Anterior cingulate cortex (tissue), 58 donors: ENCODE results near the gene SLC7A8.

Experiments used
- DNase-seq, 58 donors: peaks; one replicate each; lab custom pipeline; 2025; lab: John Stamatoyannopoulos, UW

SLC7A8 gene

GRCh38 chr14:23101986-23102625 is 81.4 kb downstream of the SLC7A8 start:
- DNase-seq: no peak

- DNase-seq: no peak
Observed at GRCh38 chr14:23101213-23101970, 82.1 kb downstream of the SLC7A8 start.

DNA sequence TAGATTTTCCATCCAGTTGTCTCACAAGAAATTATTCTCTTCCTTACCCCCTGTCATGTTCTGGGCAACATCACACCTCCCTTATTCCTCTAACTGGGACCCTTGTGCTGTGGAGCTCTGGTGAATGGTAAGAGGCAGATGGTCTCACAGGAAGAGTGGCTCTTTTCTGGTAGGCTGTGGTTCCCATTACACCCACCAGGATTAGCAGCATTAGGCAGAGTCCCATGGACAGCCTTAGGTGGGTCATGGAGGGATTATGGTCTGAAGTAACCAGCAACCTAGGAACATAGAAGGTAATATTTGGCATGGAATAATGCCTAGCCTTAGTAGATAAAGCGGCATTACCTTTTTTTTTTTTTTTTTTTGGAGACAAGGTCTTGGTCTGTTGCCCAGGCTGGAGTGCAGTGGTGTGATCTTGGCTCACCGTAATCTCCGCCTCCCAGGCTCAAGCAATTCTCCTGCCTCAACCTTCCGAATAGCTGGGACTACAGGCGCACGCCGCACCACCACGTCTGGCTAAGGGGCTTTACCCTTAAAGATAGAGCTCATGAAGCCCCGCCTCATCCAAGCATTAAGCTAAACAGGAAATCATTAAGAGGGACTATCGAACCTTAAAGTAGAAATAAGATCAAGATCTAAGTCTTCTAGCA is 84.1 kb downstream of the SLC7A8 start:
- DNase-seq: no peak

- no peak for DNase-seq
Observed at GRCh38 chr14:23097786-23098185, 85.7 kb downstream of the SLC7A8 start.

- DNase-seq: no peak
Observed at GRCh38 chr14:23095196-23096108, 88.0 kb downstream of the SLC7A8 start, which contains the start of gene C14orf119. C14orf119 (plus strand) TSS chr14:23095505; CDS start chr14:23097659, 2,154 bp downstream.

DNA sequence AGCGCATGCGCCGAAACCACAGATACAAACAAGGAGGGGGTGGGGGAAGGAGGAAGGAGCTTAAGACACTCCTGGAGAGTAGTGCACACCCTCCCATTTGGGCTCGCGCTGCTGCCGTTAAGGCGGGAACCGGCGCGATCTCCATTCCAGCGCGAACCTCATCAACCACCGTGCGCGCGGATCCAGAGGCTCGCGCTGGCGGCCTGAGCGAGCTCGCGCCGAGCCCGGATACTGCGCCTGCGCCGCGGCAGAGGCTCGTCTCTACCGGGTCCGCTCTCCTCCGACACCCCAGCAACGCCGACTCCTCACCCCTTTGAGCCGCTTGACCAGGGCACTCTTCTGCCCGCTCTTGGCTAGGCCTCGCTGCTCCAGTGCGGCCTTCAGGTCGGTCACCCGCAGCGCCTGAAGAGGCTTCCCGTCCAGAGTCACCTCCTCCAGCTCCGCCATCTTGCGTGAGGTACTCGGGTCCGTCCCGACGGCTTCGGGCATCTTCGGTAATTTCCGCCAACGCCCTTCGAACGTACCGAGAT is 88.7 kb downstream of the SLC7A8 start, which contains the start of gene ACIN1:
Gene ACIN1, minus strand, starts transcription at position 471 of the 530 bp plus-strand sequence. Its CDS starts 24 bp downstream, at position 447.
- DNase-seq: no peak

DNA sequence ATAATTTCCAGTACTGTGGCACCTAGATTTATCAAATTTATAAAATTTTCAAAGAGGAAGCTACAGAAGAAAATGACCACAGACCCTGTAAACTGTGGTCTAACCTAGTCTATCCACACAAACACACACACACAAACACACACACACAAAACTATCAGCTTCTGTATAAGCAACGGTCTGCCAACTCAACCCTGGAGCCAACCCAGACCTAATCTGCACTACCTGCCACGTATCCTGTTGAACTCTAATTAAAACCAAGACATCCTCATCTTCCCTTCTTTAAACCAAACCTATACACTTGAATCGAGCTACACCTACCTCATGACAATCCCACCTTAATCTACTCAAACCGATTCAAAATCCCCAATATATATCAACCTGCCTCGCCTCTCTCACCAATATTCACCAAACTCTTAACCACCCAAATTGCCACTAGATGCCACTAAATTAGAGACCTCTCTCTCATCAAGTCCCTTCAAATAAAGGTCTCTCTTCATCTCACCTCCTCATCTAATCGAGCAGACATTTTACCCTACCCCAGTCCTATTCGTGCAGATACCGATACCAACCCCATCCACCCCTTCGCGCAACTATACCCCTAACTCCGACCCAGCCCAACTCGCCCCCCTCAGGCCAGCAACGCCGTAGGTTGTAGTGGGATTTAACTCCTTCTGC is 89.3 kb downstream of the SLC7A8 start:
- no peak for DNase-seq

DNA sequence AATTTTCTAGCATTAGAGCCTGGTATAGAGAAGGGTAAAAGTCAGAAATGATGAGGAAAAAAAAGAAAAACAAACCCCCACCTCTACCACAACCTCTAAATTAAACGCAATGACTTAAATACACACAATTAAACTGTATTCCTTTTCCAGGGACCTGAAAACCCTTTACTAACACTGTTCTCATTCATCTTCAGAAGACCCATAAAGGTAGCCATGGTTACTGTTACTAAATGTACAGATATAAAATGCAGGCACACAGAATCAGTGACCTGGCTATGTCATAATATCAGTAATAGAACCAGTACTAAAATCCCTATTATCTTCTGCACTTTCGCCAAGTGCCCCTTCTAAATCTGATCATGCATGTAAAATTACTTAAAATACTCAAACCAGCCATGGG is 89.9 kb downstream of the SLC7A8 start:
- no peak for DNase-seq

DNA sequence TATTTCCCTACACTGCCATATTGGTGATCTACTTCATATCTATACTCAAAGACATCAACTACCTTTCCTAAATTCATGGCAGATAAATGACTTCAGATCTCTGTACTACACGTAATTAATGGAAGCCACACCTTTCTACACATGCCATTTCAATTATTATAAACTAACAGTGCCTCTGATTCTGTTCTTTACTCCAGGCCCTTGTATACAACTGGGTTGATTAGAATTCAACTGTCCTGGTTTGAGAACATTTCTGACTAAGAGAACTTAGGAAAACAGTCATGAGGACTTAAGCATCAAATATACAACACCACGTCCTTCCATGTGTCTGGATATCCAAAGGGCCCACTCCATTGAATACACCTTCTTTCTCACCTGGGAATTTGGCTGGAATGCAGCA is 90.4 kb downstream of the SLC7A8 start:
- DNase-seq: no peak

DNA sequence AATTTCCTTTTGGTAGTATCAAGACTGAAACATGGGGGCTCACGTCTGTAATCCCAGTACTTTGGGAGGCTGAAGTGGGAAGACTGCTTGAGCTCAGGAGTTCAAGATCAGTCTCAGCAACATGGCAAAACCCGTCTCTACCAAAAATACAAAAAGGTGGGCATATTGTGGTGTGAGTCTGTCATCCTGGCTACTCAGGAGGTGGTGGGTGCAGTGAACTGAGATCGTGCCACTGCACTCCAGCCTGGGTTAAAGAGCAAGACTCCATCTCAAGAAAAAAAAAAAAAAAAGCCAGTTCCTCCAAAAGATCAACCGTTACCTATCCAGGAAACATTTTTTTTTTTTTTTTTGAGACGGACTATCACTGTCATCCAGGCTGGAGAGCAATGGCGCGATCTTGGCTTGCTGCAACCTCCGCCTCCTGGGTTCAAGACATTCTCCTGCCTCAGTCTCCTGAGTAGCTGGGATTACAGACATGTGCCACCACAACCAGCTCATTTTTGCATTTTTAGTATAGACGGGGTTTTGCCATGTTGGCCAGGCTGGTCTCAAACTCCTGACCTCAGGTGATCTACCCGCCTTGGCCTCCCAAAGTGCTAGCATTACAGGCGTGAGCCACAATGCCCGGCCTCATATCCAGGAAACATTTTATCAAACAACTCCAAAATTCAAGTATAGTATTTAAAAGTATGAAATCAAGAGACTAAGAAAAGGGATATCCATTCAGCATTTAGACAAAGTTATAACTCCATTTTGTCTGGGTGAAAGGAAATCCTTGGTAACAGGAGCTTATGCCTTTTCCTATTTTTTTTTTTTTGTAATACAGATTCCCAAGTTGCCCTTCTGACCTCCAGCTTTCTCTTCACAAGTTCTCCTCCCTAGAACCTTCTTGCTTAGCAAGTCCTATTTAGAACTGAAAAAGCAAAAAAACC is 91.9 kb downstream of the SLC7A8 start:
- no peak for DNase-seq

DNA sequence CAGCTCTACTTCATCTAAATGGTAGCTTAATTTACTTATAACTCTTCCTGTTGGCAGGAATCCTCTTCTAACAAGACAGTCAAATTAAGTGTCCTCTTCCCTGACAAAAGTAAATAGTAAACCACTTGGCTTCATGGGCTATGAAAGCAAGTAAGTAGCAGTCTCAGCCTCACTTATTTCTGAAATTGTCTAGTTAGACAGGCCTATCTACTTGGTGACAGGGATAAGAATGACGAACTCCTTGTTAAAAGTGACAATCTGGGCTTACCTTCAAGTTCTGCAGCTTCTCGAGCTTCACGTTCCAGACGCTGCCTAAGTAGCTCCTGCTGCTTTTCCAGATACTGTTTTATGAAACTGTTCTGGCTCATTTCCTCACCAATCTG is 93.2 kb downstream of the SLC7A8 start:
- no peak for DNase-seq

DNA sequence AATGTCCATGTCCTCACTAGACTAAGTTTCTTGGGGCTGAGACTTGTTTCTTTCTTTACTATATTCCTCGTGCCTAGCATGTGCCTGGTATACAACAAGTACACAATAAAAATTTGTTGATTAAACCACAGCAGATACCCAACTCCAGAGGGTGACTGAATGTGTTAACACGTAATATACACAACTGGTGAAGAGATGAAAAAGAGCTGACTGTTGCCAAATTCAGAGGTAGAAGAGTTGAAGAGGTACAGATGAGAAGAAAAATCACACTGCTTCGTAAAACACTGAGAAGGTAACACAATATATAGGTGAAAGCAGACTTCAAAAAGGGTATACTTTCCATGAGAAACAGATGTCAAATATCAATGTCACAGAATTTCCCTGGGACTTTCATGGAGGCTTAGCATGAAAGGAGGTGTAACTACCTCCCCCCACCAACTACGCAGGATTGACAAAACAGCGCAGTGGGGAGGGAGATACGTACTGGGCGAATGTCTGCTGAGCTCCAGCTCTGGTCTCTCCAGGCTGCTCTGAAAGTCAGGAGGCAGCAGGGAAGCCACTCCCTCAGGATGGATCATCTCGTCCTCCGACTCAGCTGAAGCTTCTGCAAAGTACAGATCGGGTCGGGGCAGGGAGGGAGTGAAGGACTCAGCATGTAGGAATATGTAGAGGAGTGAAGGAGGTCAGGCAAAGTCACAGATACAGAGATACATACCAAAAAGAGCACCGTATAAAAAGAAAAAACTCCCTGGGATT is 93.8 kb downstream of the SLC7A8 start:
- DNase-seq: no peak

DNA sequence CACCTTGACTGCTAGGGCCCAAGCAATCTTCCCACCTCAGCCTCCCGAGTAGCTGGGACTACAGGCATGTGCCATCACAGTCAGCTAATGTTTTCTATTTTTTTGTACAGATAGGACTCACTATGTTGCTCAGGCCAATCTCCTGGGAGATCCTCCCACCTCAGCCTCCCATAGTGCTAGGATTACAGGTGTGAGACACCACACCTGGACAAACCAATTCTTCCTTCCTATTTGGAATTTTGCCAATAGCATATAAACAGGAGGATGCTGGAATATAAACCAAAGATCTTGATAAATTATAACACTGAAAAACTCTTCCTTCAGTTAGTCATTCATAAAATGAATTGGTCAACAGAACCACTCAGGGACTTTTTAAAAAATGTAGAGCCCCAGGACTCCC is 96.9 kb downstream of the SLC7A8 start:
- DNase-seq: no peak

GRCh38 chr14:23085458-23085857 is 98.0 kb downstream of the SLC7A8 start:
- DNase-seq: no peak

DNA sequence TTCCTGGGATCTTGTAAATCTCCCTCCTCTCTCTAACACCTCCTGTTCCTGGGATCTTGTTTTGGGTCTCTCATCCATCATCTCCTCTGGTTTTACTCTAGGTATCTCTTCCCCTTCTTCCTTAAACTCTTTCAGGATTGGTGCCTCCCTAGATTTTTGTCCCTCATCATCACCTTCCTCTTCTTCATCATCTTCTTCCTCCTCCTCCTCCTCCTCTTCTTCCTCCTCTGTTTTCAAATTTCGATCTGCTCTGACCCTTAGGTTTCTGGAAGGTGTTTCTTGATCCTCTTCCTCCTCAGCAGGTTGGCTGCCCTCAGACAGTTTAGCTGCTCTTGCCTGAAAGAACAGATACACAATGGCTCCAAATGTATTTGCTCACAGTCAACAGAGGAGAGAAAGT is 103.0 kb downstream of the SLC7A8 start:
- DNase-seq: no peak

- no peak for DNase-seq
Observed at GRCh38 chr14:23079716-23080115, 103.7 kb downstream of the SLC7A8 start.

DNA sequence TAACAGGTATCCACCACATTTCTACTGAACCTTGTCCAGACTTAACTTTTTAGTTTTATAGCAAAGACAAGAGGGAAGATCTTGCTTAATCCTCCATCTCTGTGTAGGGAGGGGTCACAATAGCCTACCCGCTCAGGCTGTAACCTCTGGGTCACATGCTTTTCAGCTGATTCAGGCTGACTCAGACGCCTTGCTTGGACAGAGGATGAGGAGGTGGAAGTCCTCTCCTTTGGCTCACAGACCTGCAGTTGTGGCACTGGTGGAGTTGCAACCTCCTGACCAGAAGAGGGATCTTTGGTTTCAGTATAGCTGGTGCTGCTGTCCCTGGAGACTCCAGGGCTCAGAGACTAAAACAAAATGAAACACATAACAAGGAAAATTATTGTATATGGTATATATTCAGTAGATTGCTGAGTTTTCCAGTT is 104.8 kb downstream of the SLC7A8 start:
- no peak for DNase-seq

GRCh38 chr14:23077962-23078361 is 105.5 kb downstream of the SLC7A8 start:
- DNase-seq: no peak
